ENCODE results near the gene TNP1.
A peak's percentile ranks its signal among the peaks of the same experiment; 100 is the strongest.

The TNP1 gene

DNA sequence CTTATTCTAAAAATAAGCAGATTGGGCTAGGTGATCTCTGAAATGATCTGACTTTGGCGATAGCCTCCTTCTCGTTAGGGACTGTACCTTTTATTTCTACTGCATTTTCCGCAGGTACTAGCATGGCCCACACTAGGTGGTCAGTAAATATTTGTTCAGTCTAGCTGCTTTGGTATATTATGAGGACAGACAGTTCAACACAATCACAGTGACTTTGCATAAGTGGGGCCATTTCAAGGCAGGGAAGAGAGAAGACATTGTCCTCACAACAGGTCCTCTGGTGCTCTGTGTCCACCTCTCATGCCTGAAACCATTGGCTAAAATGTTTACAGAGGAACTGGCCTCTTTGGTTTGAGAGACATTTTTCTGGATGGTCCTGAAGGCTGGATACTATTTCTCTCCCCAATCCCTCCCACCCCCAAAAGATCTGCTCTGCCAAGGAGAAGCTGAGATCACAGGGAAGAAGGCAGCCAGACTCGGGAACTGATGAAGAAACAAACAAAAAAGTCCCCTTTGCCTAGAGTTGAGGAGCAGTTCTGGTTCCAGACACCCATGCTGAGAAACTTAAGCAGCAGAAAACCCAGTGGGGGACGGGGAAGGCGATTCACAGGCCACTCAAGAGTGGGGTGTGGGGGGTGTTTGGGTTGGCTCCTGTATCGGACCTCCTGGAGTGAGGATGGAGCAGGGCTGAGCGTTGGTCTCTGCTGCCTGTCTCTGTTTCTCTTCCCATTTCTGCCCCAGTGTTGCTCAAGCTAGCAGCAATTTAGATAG lies 2.9 kb upstream of the TNP1 start:
- no peak overlapping the region for H3K4me3 Mint-ChIP-seq
- peaks cover 50% of the 10 kb centered on the region for H3K4me1 Mint-ChIP-seq
- no peak overlapping the region for H3K27ac Mint-ChIP-seq
- DNase-seq, result no peak
- no peak for ATAC-seq
- no peaks in the 10 kb centered on the region for H3K9me3 Mint-ChIP-seq
- peaks cover 13% of the 10 kb centered on the region for H3K27me3 Mint-ChIP-seq

DNA sequence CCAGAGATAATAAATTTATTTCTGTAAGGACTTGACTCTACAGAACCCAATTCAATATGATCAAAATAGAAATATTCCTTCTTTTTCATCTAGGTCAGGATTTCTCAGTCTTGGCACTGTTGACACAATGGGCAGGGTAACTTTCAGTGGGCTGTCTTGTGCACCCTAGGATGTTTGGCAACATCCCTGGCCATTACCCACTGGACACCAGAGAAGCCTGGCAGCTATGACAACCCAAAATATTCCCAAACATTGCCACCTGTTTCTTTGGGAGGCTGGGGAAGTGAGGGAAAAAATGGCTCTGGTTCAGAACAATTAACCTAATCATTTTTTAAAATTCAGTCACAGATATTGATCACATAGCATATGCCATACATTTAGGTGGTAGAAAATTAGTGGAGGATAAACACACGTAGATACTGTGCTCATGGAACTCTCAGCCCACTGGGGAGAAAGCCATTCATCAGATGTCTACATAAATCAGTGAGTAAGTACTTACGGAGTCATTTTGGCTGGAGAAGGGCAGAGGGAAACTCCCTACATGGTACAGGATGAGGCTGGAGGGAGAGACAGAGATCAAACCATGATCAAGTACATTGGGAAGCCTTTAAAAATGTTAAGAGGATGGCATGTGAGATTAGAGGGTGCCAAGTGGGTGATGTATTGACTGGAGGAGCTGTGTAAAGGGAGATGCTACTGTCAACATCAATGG lies 718 bp upstream of the TNP1 start:
- peaks cover 43% of the 10 kb centered on the region for H3K4me1 Mint-ChIP-seq
- no peak for ATAC-seq

DNA sequence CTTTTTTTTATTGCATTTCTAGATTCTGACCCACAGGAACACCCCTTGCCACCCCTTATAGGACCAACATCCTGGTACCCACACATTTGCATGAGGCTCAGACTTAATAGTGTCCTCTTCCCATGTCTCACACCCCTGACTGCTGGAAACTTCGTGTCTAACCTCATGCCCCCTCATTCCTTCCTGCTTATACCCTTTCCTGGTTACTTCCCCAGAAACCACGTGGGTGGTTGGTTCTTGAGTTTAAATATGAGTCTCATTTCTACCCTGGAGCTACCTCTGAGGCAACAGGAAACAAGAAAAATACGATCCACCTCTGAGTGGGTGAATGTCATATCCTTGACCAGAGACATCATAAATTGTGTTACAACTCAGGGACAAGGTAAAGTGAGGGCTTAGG lies 1.6 kb downstream of the TNP1 start:
- Mint-ChIP-seq H3K27me3 (peaks cover 13% of the 10 kb centered on the region), H3K4me3 (peak overlapping the region; percentile 37 to 40), H3K4me1 (peaks cover 38% of the 10 kb centered on the region), H3K27ac (peak overlapping the region in 1 of 2 donors; percentile 86), H3K9me3 (no peaks in the 10 kb centered on the region)
- ATAC-seq, result peak; percentile 63
- DNase-seq, result peak in 1 of 2 donors; percentile 33

More for the DNA sequence above, 718 bp upstream of the TNP1 start:
- Mint-ChIP-seq H3K9me3 (no peaks in the 10 kb centered on the region), H3K4me3 (no peak overlapping the region), H3K27me3 (peaks cover 13% of the 10 kb centered on the region), H3K27ac (no peak overlapping the region)
- no peak for DNase-seq

DNA sequence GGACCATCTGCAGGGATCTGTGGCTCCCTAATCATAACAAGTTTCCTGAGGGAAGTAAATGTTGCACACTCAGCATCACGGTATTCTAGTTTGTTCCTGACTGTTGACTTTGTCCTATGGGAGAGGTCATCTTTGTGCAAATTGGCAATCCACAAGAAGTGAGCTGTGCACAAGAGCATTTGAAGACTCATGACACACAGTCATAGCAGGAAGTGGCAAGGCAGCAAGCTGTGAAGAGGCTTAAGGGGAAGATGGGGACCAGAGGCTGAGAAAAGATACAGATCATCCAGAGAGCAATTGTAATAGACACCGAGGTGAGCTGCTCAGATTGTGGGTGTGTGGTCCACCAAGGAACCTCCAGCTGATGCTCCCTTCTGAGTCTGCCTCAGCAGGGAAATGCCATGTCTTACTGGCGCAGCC lies 2.7 kb downstream of the TNP1 start:
- peak overlapping the region in 1 of 2 donors; percentile 66 for H3K27ac Mint-ChIP-seq
- ATAC-seq (peak; percentile 89), DNase-seq (peak in 1 of 2 donors; percentile 47)
- H3K4me1 Mint-ChIP-seq, result peaks cover 31% of the 10 kb centered on the region
- H3K4me3 Mint-ChIP-seq, result no peak overlapping the region
- peaks cover 8% of the 10 kb centered on the region for H3K27me3 Mint-ChIP-seq
- H3K9me3 Mint-ChIP-seq, result no peaks in the 10 kb centered on the region

DNA sequence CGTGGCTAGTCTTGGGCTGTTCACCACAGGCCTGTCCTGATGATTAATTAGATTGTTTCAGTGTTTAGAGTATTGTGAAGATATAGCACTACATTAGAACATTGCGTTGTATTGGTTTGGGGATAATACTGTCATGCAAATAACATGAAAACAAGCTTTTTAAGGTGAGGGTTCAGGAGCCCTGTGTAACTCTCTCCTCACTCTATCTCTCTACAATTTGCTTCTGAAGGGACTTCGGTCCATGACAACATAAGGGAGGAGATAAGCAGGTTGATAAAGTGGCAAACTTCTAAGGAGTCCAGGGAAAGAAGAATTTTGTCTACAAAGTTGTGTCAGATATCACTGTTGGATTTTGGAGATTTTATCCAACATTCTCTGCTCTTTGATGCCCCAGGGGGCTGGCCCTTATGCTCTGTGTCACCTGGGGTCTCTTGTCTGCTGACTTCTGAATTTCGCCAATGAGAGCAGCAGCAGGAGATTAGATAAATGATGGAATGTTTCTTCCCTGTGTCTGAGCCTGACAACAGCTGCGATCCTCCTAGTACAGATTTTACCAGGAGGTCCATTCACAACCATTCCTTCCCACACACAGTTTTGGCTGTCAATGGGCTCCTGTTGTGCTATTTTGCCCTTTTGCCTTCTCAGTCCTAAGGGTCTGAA lies 3.3 kb downstream of the TNP1 start:
- Mint-ChIP-seq H3K4me1 (peaks cover 31% of the 10 kb centered on the region), H3K4me3 (no peak overlapping the region), H3K27ac (peak overlapping the region in 1 of 2 donors; percentile 66), H3K9me3 (no peaks in the 10 kb centered on the region), H3K27me3 (peaks cover 2% of the 10 kb centered on the region)
- ATAC-seq (no peak), DNase-seq (no peak)

DNA sequence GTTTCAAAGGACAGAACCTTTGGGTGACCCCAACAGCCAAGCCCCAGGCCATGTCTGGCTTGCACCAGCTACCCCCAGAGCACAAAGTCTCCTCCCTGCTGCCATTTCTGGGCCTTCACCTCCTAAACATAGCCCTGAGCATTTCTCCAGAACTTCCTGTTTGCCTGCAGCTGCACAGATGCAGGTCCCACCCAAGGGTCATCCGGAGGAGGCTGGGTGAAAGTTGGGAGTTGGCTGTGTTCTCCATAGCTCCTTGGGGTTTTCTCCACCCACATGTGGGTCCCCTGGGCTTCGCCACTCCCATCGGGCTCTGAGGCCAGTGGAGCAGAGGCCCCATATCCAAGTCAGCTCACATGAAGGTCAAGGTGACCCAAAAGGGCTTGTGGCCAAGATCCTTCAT lies 4.3 kb downstream of the TNP1 start:
- ATAC-seq (no peak), DNase-seq (no peak)
- Mint-ChIP-seq H3K27ac (no peak overlapping the region), H3K4me1 (peaks cover 31% of the 10 kb centered on the region), H3K4me3 (no peak overlapping the region), H3K9me3 (no peaks in the 10 kb centered on the region), H3K27me3 (no peaks in the 10 kb centered on the region)

DNA sequence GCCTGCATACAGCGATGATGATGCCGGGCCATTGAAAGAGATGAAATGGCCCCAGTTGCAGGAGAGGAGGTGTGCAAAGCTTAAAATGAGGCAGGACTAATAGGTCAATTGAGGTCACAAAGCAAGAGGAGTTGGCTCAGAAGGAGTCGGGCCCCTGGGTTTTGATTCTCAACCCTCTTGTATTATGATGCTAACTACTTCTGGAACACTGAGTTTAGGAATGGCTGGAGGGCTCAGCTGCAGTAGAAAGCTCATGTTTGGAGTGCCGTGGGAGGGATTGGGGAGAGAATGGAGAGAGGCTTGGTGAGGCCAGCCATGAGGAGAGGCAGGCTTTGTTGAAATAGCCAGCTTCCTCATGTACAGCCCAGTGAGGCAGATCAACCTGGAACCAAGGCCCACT lies 4.8 kb downstream of the TNP1 start:
- ATAC-seq (no peak), DNase-seq (no peak)
- Mint-ChIP-seq H3K4me3 (no peak overlapping the region), H3K4me1 (peaks cover 31% of the 10 kb centered on the region), H3K27me3 (no peaks in the 10 kb centered on the region), H3K27ac (no peak overlapping the region), H3K9me3 (no peaks in the 10 kb centered on the region)

DNA sequence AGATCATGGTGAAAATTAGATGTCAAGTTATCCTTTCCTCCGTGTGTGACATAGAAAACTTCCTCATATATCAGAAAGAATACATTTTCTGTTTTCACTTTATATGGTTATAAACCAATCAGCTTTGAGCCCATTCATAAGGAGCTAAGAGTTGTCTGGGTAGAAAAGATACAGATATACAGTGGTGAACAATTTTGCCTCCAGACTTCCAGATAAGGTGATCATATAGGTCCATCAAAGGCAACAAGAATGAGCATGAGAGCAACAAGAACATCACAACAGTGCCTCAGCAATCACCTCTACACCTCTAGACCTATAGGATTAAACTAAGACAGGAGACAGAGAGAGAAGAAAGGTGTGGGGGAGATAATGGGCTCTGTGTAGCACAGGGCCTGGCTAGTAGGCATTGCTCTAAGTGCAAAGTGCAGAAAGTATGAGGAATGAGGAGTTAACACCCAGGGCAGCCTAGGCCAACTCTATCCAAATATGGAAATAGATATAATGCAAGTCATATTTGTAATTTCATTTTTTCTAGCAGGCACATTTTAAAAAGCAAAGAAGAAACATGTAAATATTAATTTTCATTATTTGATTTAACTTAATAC lies 8.3 kb downstream of the TNP1 start:
- no peaks in the 10 kb centered on the region for H3K4me1 Mint-ChIP-seq
- H3K4me3 Mint-ChIP-seq, result no peak overlapping the region
- H3K27ac Mint-ChIP-seq, result no peak overlapping the region
- ATAC-seq, result no peak
- H3K9me3 Mint-ChIP-seq, result no peaks in the 10 kb centered on the region
- no peak for DNase-seq
- no peaks in the 10 kb centered on the region for H3K27me3 Mint-ChIP-seq

DNA sequence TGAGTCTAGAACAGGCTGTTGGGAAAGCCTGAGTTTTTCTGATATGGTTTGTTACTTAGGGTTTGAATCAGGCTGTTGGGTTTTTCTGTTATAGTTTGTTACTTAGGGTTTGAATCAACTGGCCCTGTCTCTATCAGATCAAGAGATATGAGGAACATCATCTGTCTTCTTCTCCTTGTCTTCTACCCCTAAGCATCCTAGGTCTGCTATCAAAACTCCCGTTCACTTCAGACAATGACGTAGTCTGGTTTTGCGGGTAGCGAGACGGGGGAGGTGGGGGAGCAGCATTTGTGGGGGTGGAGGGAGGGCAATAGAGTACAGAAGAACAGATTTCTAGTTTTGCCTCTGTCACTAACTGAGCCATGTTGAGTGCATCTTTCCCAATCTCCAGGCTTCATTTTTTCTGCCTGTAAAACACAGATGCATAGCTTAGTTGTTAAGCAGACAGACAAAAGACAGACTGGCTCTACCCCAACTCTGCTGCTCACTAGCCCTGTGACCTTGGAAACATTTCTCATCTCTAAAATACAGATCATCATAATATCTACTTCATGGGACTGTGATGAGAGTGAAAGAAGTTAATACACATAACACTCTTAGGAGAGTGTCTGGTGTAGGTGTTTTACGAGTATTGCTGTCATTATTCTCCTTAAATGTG lies 9.1 kb downstream of the TNP1 start:
- no peak overlapping the region for H3K4me3 Mint-ChIP-seq
- no peaks in the 10 kb centered on the region for H3K27me3 Mint-ChIP-seq
- H3K9me3 Mint-ChIP-seq, result no peaks in the 10 kb centered on the region
- no peaks in the 10 kb centered on the region for H3K4me1 Mint-ChIP-seq
- DNase-seq (peak in 1 of 2 donors; percentile 15), ATAC-seq (peak; percentile 74)
- H3K27ac Mint-ChIP-seq, result no peak overlapping the region

DNA sequence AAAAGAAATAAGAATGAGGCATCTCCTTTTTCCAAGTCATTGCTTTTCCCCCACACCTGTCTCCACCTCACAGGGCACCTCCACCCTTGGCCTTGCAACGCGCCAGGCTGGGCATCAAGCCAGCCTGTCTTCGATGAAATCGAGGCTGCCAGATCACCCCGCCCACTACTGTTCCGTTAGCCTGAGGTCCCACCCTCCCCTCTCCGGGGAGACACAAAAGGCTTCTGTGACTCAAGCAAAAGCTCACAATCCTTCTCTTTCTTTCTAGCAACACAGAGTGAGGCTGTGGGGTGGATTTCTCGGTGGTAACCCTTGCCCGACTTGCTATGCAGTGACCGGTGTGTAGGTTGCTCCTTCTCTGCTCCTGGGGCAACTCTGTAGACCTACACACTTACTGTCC lies 9.9 kb downstream of the TNP1 start:
- DNase-seq (peak in 1 of 2 donors; percentile 34), ATAC-seq (peak; percentile 64)
- Mint-ChIP-seq H3K9me3 (no peaks in the 10 kb centered on the region), H3K4me3 (peak overlapping the region; percentile 7 to 27), H3K27me3 (no peaks in the 10 kb centered on the region), H3K27ac (peak overlapping the region; percentile 37 to 41), H3K4me1 (no peaks in the 10 kb centered on the region)

DNA sequence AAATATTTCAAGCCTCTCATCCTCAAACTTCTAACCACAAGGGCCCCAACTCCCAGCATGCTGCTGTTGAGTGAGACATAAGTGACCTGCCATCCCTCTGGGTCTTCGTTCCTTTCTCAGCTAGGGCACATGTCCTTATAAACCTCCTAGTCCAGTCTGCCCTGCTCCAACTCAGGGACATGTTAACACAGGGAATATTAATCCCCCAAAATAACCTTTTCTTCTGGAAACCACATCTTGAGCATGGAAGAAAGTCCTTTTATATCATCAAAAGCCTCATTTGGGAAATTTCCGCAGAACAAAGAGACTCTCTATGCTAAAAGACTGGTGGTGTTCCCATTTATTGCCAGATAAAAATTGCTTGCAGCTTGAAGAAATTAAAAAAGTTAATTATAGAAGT lies 14.4 kb downstream of the TNP1 start:
- H3K9me3 Mint-ChIP-seq, result no peaks in the 10 kb centered on the region
- H3K4me1 Mint-ChIP-seq, result no peaks in the 10 kb centered on the region
- no peak for DNase-seq
- H3K27me3 Mint-ChIP-seq, result peaks cover 7% of the 10 kb centered on the region
- no peak overlapping the region for H3K27ac Mint-ChIP-seq
- ATAC-seq, result no peak
- no peak overlapping the region for H3K4me3 Mint-ChIP-seq

DNA sequence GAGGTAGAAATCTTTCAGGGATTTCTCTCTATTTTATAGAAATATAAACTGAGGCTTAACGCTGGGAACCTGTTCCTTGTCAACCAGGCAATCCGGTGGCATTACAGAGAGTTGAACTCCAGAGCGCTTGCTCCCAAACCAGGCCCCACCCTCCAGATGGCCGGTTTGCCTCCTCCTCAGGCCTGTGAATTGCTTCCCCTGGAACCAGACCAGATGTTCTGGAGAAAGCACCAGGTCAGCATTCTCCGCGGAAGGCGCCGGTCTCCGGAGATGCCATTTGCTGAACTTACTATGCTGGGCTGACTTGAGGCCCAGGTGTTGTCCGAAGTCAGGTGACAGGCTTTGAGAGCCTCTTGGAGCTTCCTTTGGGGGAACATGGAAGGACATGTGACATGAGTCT lies 17.2 kb downstream of the TNP1 start:
- no peaks in the 10 kb centered on the region for H3K9me3 Mint-ChIP-seq
- ATAC-seq (no peak), DNase-seq (no peak)
- H3K27me3 Mint-ChIP-seq, result peaks cover 15% of the 10 kb centered on the region
- no peak overlapping the region for H3K4me3 Mint-ChIP-seq
- H3K27ac Mint-ChIP-seq, result no peak overlapping the region
- no peaks in the 10 kb centered on the region for H3K4me1 Mint-ChIP-seq

DNA sequence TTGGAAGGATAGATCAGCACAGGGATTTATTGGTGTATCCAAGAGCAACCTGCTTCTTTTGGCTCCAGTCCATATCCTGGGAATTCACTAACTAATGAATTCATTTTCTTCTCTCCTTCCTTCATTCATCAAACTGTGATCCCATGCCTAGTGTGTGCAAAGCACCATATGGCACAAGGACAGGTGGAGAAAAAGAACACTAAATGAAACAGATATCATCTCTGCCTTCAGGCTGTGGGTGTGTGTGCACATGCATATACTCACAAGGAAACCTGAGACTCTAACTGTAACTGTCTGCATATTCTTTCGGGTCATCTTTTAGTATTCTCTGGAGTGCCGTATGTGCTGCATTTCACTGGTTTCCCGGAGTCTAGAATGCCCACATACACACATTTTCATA lies 20.2 kb downstream of the TNP1 start:
- H3K27ac Mint-ChIP-seq, result no peak overlapping the region
- ATAC-seq, result no peak
- DNase-seq, result no peak
- no peaks in the 10 kb centered on the region for H3K9me3 Mint-ChIP-seq
- H3K27me3 Mint-ChIP-seq, result peaks cover 31% of the 10 kb centered on the region
- no peak overlapping the region for H3K4me3 Mint-ChIP-seq
- H3K4me1 Mint-ChIP-seq, result no peaks in the 10 kb centered on the region

DNA sequence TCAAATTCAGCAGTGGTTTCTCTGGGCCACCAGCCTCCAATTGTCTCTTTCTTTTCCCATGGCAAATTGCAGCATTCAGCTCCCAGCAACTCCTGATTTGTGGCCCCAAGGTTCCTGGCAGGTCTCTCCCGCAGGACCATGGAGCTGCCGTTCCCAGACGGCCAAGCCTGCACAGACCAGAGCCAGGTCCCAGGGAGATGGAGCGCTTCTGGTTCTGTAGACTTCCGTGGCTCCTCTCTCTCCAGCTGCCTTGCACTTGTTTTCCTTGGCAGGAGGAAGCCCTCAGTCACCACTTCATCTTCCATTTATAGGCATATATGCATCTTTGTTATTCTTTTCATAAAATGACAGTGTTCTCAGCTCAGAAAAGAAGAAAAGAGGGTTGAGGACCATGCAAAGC lies 21.7 kb downstream of the TNP1 start:
- DNase-seq (no peak), ATAC-seq (no peak)
- no peaks in the 10 kb centered on the region for H3K9me3 Mint-ChIP-seq
- H3K4me3 Mint-ChIP-seq, result no peak overlapping the region
- no peaks in the 10 kb centered on the region for H3K4me1 Mint-ChIP-seq
- H3K27ac Mint-ChIP-seq, result peak overlapping the region in 1 of 2 donors; percentile 3
- peaks cover 31% of the 10 kb centered on the region for H3K27me3 Mint-ChIP-seq

DNA sequence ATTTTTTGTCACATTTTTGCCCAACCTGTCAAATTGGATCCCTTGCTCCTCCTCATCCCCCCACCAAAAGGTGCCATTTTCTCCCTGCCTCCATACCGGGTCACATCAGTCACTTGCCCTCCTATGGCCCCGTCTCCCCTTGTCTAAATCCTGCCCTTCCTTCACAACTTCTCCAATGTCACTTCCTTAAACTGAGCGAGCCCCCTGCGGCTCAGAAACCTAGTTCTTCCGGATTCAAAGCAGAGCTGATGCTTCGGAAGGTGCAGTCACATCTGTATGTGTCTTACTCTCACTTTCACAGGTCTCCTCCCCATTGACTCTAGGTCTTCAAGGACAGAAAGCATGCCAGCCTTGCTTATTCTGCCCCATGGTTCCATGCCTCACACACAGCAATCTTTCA lies 22.1 kb downstream of the TNP1 start:
- peaks cover 31% of the 10 kb centered on the region for H3K27me3 Mint-ChIP-seq
- H3K4me3 Mint-ChIP-seq, result no peak overlapping the region
- DNase-seq (no peak), ATAC-seq (no peak)
- H3K9me3 Mint-ChIP-seq, result no peaks in the 10 kb centered on the region
- no peaks in the 10 kb centered on the region for H3K4me1 Mint-ChIP-seq
- H3K27ac Mint-ChIP-seq, result no peak overlapping the region

All from stimulated activated naive CD8-positive, alpha-beta T cell treated with anti-CD3 and anti-CD28 coated beads, Interleukin-15, amount 100 ng/mL, for 72 hours (primary cell).